SK-N-SH (cell line): ENCODE results near the gene TMEM187. TPM values are rescaled to one million over a fixed set of nuclear protein-coding genes. Genes with fewer than 3 reads are reported as not detected.

Source experiments
- CTCF ChIA-PET: fragments of 300-600, 350-600 bp; formaldehyde crosslinking; extraction: SDS; loops from one replicate; lab custom pipeline; 2021; lab: Yijun Ruan, JAX
- POLR2A ChIA-PET: fragments of 350-600 bp; sonication (Branson Sonifier 250); formaldehyde crosslinking; extraction: SDS; loops from one replicate; lab custom pipeline; 2020; ENCODE audit warnings: antibody characterized with exemption, inconsistent platforms; lab: Yijun Ruan, JAX
- DNase-seq: peaks from one replicate; pipeline ENCODE4 v3.0.0; 2012
- H2AFZ ChIP-seq: fragments of 200-600 bp; sonication (generic); 2 replicates; pipeline ENCODE4 v1.8.1; 2016; ENCODE audit warnings: antibody characterized with exemption, mild to moderate bottlenecking, low read depth
- H3F3A ChIP-seq: fragments of 200-600 bp; sonication (generic); replicated peaks from 2 replicates; pipeline ENCODE3; 2016; ENCODE audit warnings: antibody characterized with exemption, mild to moderate bottlenecking; ENCODE audit not compliant: insufficient read depth
- H3K27ac ChIP-seq, 2 experiments: fragments of 200-500 bp in 1 of 2; fragments of 200-600 bp in 1 of 2; sonication (Bioruptor generic) in 1 of 2; sonication (generic), shearing (Covaris generic) in 1 of 2; 2 replicates each; pipeline versions ENCODE4 v1.5.1 to v1.6.1; 2014 to 2016; ENCODE audit warnings: low read depth in 2 of 2, inconsistent platforms in 1 of 2, low read length in 1 of 2, mild to moderate bottlenecking in 1 of 2, mixed read lengths in 1 of 2
- H3K27me3 ChIP-seq: fragments of 200-600 bp; sonication (generic), shearing (Covaris generic); 2 replicates; pipeline ENCODE4 v1.6.1; 2016; ENCODE audit warnings: mixed run types; ENCODE audit not compliant: insufficient read depth
- H3K36me3 ChIP-seq, 2 experiments: fragments of 200-500 bp in 1 of 2; fragments of 200-600 bp in 1 of 2; sonication (Bioruptor generic) in 1 of 2; sonication (generic) in 1 of 2; replicated peaks in 1 of 2; 2 replicates each; pipeline versions ENCODE3 to v1.5.1; 2014 to 2016; ENCODE audit warnings: low read length in 1 of 2, mild to moderate bottlenecking in 1 of 2; ENCODE audit not compliant: insufficient read depth in 2 of 2, control insufficient read depth in 1 of 2
- H3K4me1 ChIP-seq, 2 experiments: fragments of 200-500 bp in 1 of 2; fragments of 200-600 bp in 1 of 2; sonication (Bioruptor generic) in 1 of 2; sonication (generic), shearing (Covaris generic) in 1 of 2; 2 replicates each; pipeline versions ENCODE4 v1.5.1 to v1.6.1; 2014 to 2016; ENCODE audit warnings: low read depth in 1 of 2, low read length in 1 of 2, mixed run types in 1 of 2; ENCODE audit not compliant: insufficient read depth in 2 of 2, control insufficient read depth in 1 of 2
- H3K4me2 ChIP-seq: fragments of 200-600 bp; sonication (generic), shearing (Covaris generic); 2 replicates; pipeline ENCODE4 v1.6.1; 2017; ENCODE audit warnings: mixed run types
- H3K4me3 ChIP-seq, 2 experiments: fragments of 200-500 bp in 1 of 2; fragments of 200-600 bp in 1 of 2; sonication (Bioruptor generic) in 1 of 2; sonication (generic), shearing (Covaris generic) in 1 of 2; 2 replicates each; pipeline versions ENCODE4 v1.5.1 to v1.8.1; 2014 to 2016; ENCODE audit warnings: low read depth in 2 of 2, inconsistent platforms in 1 of 2, low read length in 1 of 2, mild to moderate bottlenecking in 1 of 2, mixed read lengths in 1 of 2, moderate library complexity in 1 of 2
- H3K79me2 ChIP-seq: fragments of 200-600 bp; sonication (generic); 2 replicates; pipeline ENCODE4 v1.8.1; 2017; ENCODE audit warnings: mild to moderate bottlenecking; ENCODE audit not compliant: insufficient read depth
- H3K9ac ChIP-seq: fragments of 200-600 bp; sonication (generic); 2 replicates; pipeline ENCODE4 v1.6.1; 2017; ENCODE audit warnings: mixed run types
- H3K9me2 ChIP-seq: fragments of 200-600 bp; sonication (generic); 2 replicates; pipeline ENCODE4 v1.6.1; 2017; ENCODE audit warnings: mixed run types
- H3K9me3 ChIP-seq: fragments of 200-600 bp; sonication (generic); 2 replicates; pipeline ENCODE4 v1.6.1; 2017; ENCODE audit warnings: mixed run types, mild to moderate bottlenecking, moderate library complexity
- H4K20me1 ChIP-seq: fragments of 200-600 bp; sonication (generic); 2 replicates; pipeline ENCODE4 v1.6.1; 2017; ENCODE audit warnings: mild to moderate bottlenecking, mixed run types; ENCODE audit not compliant: insufficient read depth
- CHD2 ChIP-seq: fragments of 150-350 bp; IDR thresholded peaks from 2 replicates; pipeline ENCODE4 v1.6.1; 2018; ENCODE audit warnings: low read length; ENCODE audit not compliant: partially characterized antibody
- ELF1 ChIP-seq: IDR thresholded peaks from 2 replicates; pipeline ENCODE4 v1.4.0; 2012
- EZH2phosphoT487 ChIP-seq: fragments of 200-600 bp; sonication (generic); IDR thresholded peaks from 2 replicates; pipeline ENCODE4 v1.6.1; 2017; ENCODE audit warnings: low read depth, mixed run types, mild to moderate bottlenecking, antibody characterized with exemption, moderate library complexity, borderline replicate concordance
- FOXJ3 ChIP-seq: sonication (generic); formaldehyde crosslinking; IDR thresholded peaks from 2 replicates; pipeline ENCODE4 v1.5.1; 2020; ENCODE audit warnings: mild to moderate bottlenecking, missing genetic modification reagents
- GABPA ChIP-seq: IDR thresholded peaks from 2 replicates; pipeline ENCODE4 v1.4.0; 2012; ENCODE audit warnings: low read depth, mild to moderate bottlenecking
- GATA2 ChIP-seq: sonication (generic); formaldehyde crosslinking; IDR thresholded peaks from 2 replicates; pipeline ENCODE4 v1.5.0; 2020; ENCODE audit warnings: mild to moderate bottlenecking, missing genetic modification reagents
- JUND ChIP-seq: IDR thresholded peaks from 2 replicates; pipeline ENCODE4 v1.4.0; 2012
- MXI1 ChIP-seq: IDR thresholded peaks from 2 replicates; pipeline ENCODE4 v1.6.1; 2012; ENCODE audit warnings: mild to moderate bottlenecking, low read depth, low read length, improper control_type of control experiment
- NFIC ChIP-seq: IDR thresholded peaks from 2 replicates; pipeline ENCODE4 v1.4.0; 2012; ENCODE audit warnings: borderline replicate concordance
- NRF1 ChIP-seq: IDR thresholded peaks from 2 replicates; pipeline ENCODE4 v1.6.1; 2012; ENCODE audit warnings: low read depth, mild to moderate bottlenecking, low read length
- RAD21 ChIP-seq: IDR thresholded peaks from 2 replicates; pipeline ENCODE4 v1.6.1; 2012; ENCODE audit warnings: mild to moderate bottlenecking, low read length
- RCOR1 ChIP-seq: fragments of 150-350 bp; IDR thresholded peaks from 2 replicates; pipeline ENCODE4 v1.6.1; 2017; ENCODE audit warnings: antibody characterized with exemption, low read length
- RFX5 ChIP-seq: IDR thresholded peaks from 2 replicates; pipeline ENCODE4 v1.6.1; 2012; ENCODE audit warnings: mild to moderate bottlenecking, improper control_type of control experiment, low read length
- SIN3A ChIP-seq: IDR thresholded peaks from 2 replicates; pipeline ENCODE4 v1.6.1; 2012; ENCODE audit warnings: low read depth, mild to moderate bottlenecking, low read length, moderate library complexity, borderline replicate concordance
- SMC3 ChIP-seq: IDR thresholded peaks from 2 replicates; pipeline ENCODE4 v1.6.1; 2012; ENCODE audit warnings: low read depth, low read length, improper control_type of control experiment
- TCF12 ChIP-seq: IDR thresholded peaks from 2 replicates; pipeline ENCODE4 v1.4.0; 2012
- TEAD4 ChIP-seq: IDR thresholded peaks from 2 replicates; pipeline ENCODE4 v1.4.0; 2012; ENCODE audit warnings: mild to moderate bottlenecking, borderline replicate concordance; ENCODE audit not compliant: insufficient read depth
- YY1 ChIP-seq: IDR thresholded peaks from 2 replicates; pipeline ENCODE4 v1.4.0; 2012; ENCODE audit warnings: low read depth, mild to moderate bottlenecking
- WGBS: methylation state at CpG from one replicate; pipeline ENCODE4 v1.1.6; 2017; ENCODE audit warnings: low lambda C conversion rate; 5-methylcytosine and 5-hydroxymethylcytosine counted together
- polyA plus RNA-seq, 3 experiments: library from polyadenylated mRNA; depleted of rRNA; stranded (reverse); fragments of >200 nt; gene quantifications; 2 replicates each; pipeline ENCODE4 v1.2.3, GENCODE V29; 2012
- TF ChIP-seq, protein P1 (sequence below): fragments of 150-350 bp; IDR thresholded peaks from 2 replicates; pipeline ENCODE4 v1.6.1; 2016; ENCODE audit warnings: mild to moderate bottlenecking, low read depth, low read length
- TF ChIP-seq, protein P2 (sequence below): IDR thresholded peaks from 2 replicates; pipeline ENCODE4; 2012
- TF ChIP-seq, protein P3 (sequence below): IDR thresholded peaks from 2 replicates; pipeline ENCODE4 v1.4.0; 2012; ENCODE audit warnings: low read depth
- TF ChIP-seq, protein P4 (sequence below): IDR thresholded peaks from 2 replicates; pipeline ENCODE4 v1.4.0; 2012; ENCODE audit warnings: low read depth, borderline replicate concordance
- TF ChIP-seq, protein P5 (sequence below): fragments of 200-600 bp; sonication (generic); IDR thresholded peaks from 2 replicates; pipeline ENCODE4 v1.6.1; 2017; ENCODE audit warnings: antibody characterized with exemption, mild to moderate bottlenecking, moderate library complexity

The TMEM187 gene
- polyA plus RNA-seq, 1 of the 3 experiments (the other 2 are of a cell fraction): 10.9 TPM

DNA sequence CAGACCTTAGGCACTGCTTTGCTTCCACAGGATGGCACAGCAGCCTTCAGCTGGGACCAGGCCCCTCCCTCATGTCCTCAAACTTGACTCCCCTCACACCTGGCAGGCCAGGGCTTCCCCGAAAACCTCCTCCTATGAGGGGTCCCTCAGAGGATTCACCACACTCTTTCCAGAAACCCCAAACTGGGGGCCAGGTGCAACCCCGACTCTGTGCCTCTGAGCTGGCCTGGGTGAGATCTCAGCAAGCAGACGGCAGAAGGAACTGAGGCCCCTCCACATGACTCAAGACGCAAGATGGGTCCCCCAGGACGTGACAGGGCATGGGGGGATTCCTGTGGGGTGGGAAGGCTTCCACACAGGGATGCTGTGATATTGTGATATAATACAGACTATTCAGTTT is 7.1 kb upstream of the TMEM187 start:
- Histone ChIP-seq H3K4me2 (no peak overlapping the region), H3K36me3 (peaks cover 12 to 46% of the 10 kb centered on the region in 2 experiments), H4K20me1 (peaks cover 85% of the 10 kb centered on the region), H3K9me3 (no peaks in the 10 kb centered on the region), H3K4me1 (peaks cover 16 to 35% of the 10 kb centered on the region in 2 experiments; a peak in 2 of 4 replicates), H3K27ac (no peak overlapping the region), H2AFZ (no peak overlapping the region), H3K27me3 (no peaks in the 10 kb centered on the region), H3K9ac (no peak overlapping the region), H3K4me3 (no peak overlapping the region), H3F3A (no peaks in the 10 kb centered on the region), H3K9me2 (no peaks in the 10 kb centered on the region), H3K79me2 (peaks cover 81% of the 10 kb centered on the region)
- WGBS: 100% methylated on average over 5 of the region's 5 CpGs
- POLR2A ChIA-PET: no interaction called here
- CTCF ChIA-PET: interaction anchor here (11.6 kb wide), 1 partner anchor 16 kb away, joined by 179 read pairs; the partner anchor contains the start of gene RENBP
- no peak for DNase-seq
- TF ChIP-seq, protein P1, sequence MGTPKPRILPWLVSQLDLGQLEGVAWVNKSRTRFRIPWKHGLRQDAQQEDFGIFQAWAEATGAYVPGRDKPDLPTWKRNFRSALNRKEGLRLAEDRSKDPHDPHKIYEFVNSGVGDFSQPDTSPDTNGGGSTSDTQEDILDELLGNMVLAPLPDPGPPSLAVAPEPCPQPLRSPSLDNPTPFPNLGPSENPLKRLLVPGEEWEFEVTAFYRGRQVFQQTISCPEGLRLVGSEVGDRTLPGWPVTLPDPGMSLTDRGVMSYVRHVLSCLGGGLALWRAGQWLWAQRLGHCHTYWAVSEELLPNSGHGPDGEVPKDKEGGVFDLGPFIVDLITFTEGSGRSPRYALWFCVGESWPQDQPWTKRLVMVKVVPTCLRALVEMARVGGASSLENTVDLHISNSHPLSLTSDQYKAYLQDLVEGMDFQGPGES: no peak
- TF ChIP-seq SIN3A: no peak
- TF ChIP-seq, protein P2, sequence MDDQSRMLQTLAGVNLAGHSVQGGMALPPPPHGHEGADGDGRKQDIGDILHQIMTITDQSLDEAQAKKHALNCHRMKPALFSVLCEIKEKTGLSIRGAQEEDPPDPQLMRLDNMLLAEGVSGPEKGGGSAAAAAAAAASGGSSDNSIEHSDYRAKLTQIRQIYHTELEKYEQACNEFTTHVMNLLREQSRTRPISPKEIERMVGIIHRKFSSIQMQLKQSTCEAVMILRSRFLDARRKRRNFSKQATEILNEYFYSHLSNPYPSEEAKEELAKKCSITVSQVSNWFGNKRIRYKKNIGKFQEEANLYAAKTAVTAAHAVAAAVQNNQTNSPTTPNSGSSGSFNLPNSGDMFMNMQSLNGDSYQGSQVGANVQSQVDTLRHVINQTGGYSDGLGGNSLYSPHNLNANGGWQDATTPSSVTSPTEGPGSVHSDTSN: no peak
- TF ChIP-seq, protein P3, sequence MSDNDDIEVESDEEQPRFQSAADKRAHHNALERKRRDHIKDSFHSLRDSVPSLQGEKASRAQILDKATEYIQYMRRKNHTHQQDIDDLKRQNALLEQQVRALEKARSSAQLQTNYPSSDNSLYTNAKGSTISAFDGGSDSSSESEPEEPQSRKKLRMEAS: no peak
- TF ChIP-seq RFX5: no peak
- no peak for TF ChIP-seq FOXJ3 (CRISPR knock-in tag)
- TF ChIP-seq NRF1: no peak
- TF ChIP-seq GATA2 (CRISPR knock-in tag): no peak
- TF ChIP-seq NFIC: no peak
- no peak for TF ChIP-seq ELF1
- TF ChIP-seq TCF12: no peak
- TF ChIP-seq RAD21: no peak
- TF ChIP-seq, protein P4, sequence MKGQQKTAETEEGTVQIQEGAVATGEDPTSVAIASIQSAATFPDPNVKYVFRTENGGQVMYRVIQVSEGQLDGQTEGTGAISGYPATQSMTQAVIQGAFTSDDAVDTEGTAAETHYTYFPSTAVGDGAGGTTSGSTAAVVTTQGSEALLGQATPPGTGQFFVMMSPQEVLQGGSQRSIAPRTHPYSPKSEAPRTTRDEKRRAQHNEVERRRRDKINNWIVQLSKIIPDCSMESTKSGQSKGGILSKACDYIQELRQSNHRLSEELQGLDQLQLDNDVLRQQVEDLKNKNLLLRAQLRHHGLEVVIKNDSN: no peak

DNA sequence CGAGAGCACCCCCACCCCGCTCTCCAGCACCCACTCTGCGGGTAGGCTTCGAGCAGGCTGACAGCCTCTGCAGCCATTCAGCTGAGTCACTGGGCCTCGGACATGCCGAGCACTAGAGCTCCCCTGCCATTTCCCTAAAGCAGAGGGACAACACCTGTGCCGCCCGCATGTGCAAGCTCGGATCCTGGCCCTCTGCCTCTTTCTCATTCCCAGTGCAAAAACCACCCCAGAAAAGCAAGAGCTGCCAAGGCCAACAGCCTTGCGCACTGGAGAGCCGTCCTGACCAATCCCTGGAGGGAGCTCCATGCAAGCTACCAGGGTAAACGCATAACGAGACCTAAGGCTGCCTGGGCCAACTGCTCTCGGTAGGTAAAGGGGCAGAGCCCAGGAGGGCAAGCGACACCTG is 6.3 kb upstream of the TMEM187 start:
- Histone ChIP-seq H3K36me3 (peaks cover 12 to 37% of the 10 kb centered on the region in 2 experiments), H3K27ac (no peak overlapping the region), H3K9ac (no peak overlapping the region), H3K4me1 (peaks cover 16 to 35% of the 10 kb centered on the region in 2 experiments; a peak in 2 of 4 replicates), H3K4me3 (no peak overlapping the region), H3K9me3 (no peaks in the 10 kb centered on the region), H4K20me1 (peaks cover 82% of the 10 kb centered on the region), H3K79me2 (peaks cover 86% of the 10 kb centered on the region), H3K27me3 (no peaks in the 10 kb centered on the region), H3K9me2 (no peaks in the 10 kb centered on the region), H3K4me2 (no peak overlapping the region), H2AFZ (no peak overlapping the region), H3F3A (no peaks in the 10 kb centered on the region)
- DNase-seq: no peak
- WGBS: 94% methylated on average over 14 of the region's 15 CpGs
- ChIA-PET CTCF (interaction anchor here (0.8 to 11.6 kb wide), 3 partner anchors 17 to 47 kb away, joined by 3 to 179 read pairs (median 4); partner anchors contain the start of gene RENBP), POLR2A (interaction anchor here (0.6 to 0.9 kb wide), 2 partner anchors 172 to 392 kb away, joined by 3 read pairs; partner anchors contain the start of genes IDH3G and SSR4)
- TF ChIP-seq, protein P3: no peak
- no peak for TF ChIP-seq SIN3A
- no peak for TF ChIP-seq YY1
- TF ChIP-seq NRF1: no peak
- TF ChIP-seq CHD2: no peak
- TF ChIP-seq GATA2 (CRISPR knock-in tag): no peak
- no peak for TF ChIP-seq EZH2phosphoT487
- no peak for TF ChIP-seq TEAD4
- TF ChIP-seq FOXJ3 (CRISPR knock-in tag): no peak
- TF ChIP-seq JUND: no peak
- TF ChIP-seq, protein P4: no peak
- TF ChIP-seq, protein P5, sequence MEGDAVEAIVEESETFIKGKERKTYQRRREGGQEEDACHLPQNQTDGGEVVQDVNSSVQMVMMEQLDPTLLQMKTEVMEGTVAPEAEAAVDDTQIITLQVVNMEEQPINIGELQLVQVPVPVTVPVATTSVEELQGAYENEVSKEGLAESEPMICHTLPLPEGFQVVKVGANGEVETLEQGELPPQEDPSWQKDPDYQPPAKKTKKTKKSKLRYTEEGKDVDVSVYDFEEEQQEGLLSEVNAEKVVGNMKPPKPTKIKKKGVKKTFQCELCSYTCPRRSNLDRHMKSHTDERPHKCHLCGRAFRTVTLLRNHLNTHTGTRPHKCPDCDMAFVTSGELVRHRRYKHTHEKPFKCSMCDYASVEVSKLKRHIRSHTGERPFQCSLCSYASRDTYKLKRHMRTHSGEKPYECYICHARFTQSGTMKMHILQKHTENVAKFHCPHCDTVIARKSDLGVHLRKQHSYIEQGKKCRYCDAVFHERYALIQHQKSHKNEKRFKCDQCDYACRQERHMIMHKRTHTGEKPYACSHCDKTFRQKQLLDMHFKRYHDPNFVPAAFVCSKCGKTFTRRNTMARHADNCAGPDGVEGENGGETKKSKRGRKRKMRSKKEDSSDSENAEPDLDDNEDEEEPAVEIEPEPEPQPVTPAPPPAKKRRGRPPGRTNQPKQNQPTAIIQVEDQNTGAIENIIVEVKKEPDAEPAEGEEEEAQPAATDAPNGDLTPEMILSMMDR: no peak
- no peak for TF ChIP-seq MXI1
- TF ChIP-seq RCOR1: no peak
- no peak for TF ChIP-seq SMC3
- no peak for TF ChIP-seq GABPA
